Measurements from ENCODE around the gene HBM.
A peak's percentile ranks its signal among the peaks of the same experiment; 100 is the strongest.
"Not testable (repeated sequence)": the region's sequence is repeated elsewhere in the genome, so short reads cannot be mapped to it uniquely, and the experiment has no call there.

Gene HBM

DNA sequence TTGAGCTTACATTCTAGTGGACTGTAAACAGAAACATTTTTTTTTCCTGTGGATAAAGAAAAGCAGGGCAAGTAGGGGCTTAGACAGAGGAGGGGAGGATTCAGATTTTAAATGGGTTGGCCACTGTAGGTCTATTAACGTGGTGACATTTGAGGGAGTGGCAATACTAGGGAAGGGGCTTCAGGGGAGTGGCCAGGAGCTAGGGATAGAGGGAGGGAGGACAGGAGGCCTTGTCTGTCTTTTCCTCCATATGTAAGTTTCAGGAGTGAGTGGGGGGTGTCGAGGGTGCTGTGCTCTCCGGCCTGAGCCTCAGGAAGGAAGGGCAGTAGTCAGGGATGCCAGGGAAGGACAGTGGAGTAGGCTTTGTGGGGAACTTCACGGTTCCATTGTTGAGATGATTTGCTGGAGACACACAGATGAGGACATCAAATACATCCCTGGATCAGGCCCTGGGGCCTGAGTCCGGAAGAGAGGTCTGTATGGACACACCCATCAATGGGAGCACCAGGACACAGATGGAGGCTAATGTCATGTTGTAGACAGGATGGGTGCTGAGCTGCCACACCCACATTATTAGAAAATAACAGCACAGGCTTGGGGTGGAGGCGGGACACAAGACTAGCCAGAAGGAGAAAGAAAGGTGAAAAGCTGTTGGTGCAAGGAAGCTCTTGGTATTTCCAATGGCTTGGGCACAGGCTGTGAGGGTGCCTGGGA, 6.5 kb upstream of the HBM start:
- TF ChIP-seq, protein P1, sequence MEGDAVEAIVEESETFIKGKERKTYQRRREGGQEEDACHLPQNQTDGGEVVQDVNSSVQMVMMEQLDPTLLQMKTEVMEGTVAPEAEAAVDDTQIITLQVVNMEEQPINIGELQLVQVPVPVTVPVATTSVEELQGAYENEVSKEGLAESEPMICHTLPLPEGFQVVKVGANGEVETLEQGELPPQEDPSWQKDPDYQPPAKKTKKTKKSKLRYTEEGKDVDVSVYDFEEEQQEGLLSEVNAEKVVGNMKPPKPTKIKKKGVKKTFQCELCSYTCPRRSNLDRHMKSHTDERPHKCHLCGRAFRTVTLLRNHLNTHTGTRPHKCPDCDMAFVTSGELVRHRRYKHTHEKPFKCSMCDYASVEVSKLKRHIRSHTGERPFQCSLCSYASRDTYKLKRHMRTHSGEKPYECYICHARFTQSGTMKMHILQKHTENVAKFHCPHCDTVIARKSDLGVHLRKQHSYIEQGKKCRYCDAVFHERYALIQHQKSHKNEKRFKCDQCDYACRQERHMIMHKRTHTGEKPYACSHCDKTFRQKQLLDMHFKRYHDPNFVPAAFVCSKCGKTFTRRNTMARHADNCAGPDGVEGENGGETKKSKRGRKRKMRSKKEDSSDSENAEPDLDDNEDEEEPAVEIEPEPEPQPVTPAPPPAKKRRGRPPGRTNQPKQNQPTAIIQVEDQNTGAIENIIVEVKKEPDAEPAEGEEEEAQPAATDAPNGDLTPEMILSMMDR (IDR thresholded peaks at IDR 0.05), result no peak
- Histone ChIP-seq H3K27ac (no peak overlapping the region), H3K4me3 (no peak overlapping the region)
- DNase-seq (ENCODE audit: low spot score), result no peak

DNA sequence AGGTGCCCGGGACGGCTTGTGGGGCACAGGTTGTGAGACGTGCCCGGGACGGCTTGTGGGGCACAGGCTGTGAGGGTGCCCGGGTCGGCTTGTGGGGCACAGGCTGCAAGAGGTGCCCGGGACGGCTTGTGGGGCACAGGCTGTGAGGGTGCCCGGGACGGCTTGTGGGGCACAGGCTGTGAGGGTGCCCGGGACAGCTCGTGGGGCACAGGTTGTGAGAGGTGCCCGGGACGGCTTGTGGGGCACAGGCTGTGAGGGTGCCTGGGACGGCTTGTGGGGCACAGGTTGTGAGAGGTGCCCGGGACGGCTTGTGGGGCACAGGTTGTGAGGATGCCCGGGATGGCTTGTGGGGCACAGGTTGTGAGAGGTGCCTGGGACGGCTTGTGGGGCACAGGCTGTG, 5.5 kb upstream of the HBM start:
- not testable (repeated sequence) for DNase-seq (ENCODE audit: low spot score); H3K27ac ChIP-seq; H3K4me3 ChIP-seq

DNA sequence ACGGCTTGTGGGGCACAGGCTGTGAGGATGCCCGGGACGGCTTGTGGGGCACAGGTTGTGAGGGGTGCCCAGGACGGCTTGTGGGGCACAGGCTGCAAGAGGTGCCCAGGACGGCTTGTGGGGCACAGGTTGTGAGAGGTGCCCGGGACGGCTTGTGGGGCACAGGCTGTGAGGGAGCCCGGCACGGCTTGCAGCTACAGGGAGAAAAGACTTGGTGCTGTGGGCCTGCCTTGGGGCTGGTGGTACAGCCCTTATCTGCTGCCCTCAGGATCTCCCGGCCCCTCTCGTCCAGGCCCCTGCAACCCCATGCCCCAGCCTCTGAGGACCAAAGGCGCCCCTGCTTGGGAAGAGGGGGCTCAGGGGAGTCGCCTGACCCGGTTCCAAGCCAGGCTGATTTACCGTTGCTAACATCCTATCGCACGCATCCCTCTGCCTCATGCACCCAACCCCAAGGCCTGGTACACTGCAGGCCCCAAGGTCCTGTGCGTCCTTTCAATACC, 5.0 kb upstream of the HBM start:
- DNase-seq (ENCODE audit: low spot score), result no peak

DNA sequence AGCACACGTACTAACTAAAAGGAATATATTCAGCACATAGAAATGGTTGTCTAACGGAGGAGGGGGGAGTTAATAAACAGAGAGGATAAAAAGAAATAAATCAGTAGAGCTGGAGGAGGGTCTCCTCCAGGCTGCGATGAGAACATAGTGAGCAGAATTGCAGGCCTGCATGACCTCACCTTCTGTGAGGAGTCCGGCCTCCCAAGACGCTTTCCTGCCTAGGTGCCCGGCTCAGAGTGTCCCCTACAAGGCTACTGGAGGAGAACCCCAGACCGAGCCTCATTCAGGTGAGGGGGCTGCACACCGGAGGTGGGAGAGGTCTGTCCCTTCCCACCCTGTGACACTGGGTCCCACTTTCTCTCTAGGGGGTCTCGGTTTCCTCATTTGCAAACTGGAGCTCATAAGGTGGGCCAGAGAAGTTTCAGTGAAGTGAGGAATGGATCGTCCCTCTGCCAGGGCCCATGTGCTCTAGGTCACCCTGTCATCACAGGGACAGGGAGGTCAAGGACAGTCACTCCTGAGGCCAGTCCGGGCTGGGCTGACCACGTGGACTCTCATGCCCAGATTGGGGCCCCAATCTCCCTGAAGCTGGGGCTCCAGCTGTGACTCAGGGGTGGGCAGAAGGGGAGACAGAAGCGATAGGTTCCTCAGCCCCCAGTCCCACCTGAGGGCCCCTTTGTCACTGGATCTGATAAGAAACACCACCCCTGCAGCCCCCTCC, 3.3 kb upstream of the HBM start:
- TF ChIP-seq, protein P1 (IDR thresholded peaks at IDR 0.05), result no peak
- H3K27ac ChIP-seq, result no peak overlapping the region

More for the DNA sequence above, 5.0 kb upstream of the HBM start:
- H3K27ac ChIP-seq, result no peak overlapping the region
- no peak overlapping the region for H3K4me3 ChIP-seq
- TF ChIP-seq, protein P1 (IDR thresholded peaks at IDR 0.05), result no peak

DNA sequence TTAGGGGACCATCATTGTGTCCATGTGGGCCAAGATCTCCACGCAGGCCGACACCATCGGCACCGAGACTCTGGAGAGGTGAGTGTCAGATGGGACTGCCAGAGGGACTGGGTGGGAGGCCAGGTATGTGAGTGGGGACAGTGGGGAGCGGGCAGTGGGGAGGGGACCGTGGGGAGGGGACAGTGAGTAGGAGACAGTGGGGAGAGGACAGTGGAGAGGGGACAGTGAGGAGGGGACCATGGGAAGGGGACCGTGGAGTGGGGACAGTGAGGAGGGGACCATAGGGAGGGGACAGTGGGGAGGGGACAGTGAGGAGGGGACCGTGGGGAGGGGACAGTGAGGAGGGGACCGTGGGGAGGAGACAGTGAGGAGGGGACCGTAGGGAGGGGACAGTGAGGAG, 2.6 kb upstream of the HBM start:
- not testable (repeated sequence) for H3K27ac ChIP-seq; H3K4me3 ChIP-seq; DNase-seq (ENCODE audit: low spot score)

More for the DNA sequence above, 3.3 kb upstream of the HBM start:
- DNase-seq (ENCODE audit: low spot score), result no peak
- H3K4me3 ChIP-seq, result no peak overlapping the region

DNA sequence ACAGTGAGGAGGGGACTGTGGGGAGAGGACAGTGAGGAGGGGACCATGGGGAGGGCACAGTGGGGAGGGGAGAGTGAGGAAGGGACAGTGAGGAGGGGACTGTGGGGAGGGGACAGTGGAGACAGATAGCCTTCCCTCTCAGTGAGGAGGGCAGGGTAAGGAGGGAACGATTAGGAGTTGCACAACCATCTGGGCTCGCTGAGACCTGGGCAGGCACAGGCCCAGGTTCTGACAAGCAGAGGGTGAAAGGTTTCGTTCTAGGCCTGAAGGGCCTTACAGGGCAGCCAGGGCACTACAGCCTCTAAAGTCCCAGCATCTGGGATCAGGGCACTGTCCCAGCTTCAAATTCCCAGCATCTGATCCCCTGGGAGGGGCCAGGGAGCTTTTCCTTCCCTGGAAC, 2.1 kb upstream of the HBM start:
- H3K27ac ChIP-seq; H3K4me3 ChIP-seq; DNase-seq (ENCODE audit: low spot score): not testable (repeated sequence)

DNA sequence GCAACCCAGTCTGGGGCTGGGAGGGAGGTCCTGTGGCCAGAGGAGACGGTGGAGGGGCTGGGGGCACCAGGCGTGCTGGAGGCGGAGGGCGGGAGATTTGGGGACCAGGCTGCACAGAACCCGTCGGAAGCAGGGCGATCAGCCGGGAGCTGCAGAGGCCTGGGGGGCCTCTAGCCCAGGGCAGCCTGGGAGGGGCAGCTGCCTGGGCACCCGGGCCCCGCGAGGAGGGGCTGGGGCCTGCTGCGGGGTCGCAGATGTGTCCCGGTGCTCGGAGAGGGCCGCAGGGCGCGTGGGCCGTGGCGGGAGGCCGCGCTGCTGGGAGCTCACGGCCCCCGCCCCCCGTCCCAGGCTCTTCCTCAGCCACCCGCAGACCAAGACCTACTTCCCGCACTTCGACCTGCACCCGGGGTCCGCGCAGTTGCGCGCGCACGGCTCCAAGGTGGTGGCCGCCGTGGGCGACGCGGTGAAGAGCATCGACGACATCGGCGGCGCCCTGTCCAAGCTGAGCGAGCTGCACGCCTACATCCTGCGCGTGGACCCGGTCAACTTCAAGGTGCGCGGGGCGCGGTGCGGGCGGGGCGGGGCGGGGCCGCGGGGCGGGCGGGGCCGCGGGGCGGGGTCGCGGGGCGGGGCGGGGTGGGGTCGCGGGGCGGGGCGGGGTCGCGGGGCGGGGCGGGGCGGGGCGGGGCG, 1.5 kb upstream of the HBM start:
- DNase-seq (ENCODE audit: low spot score); H3K4me3 ChIP-seq; H3K27ac ChIP-seq: not testable (repeated sequence)

DNA sequence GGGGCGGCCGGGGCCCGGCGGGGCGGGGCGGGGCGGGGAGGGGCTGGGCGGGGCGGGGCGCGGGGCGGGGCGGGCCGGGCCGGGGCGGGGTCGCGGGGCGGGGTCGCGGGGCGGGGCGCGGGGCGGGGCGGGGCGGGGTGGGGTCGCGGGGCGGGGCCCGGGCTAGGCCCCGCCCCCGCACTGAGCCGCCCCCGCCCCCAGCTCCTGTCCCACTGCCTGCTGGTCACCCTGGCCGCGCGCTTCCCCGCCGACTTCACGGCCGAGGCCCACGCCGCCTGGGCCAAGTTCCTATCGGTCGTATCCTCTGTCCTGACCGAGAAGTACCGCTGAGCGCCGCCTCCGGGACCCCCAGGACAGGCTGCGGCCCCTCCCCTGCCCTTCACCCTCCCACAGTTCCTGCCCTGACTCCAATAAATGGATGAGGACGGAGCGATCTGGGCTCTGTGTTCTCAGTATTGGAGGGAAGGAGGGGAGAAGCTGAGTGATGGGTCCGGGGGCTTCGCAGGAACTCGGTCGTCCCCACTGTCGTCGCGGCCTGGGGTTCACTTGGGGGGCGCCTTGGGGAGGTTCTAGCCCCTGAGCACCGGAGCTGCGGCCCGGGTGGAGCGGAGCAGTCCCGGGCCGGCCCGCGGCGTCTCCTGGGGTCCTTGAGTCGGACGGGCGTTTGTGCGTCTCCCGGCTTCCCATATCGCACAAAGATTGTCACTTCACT, 795 bp upstream of the HBM start:
- H3K27ac ChIP-seq, result no peak overlapping the region
- DNase-seq (ENCODE audit: low spot score), result no peak
- TF ChIP-seq, protein P1 (IDR thresholded peaks at IDR 0.05), result no peak
- peak overlapping the region; percentile 47 for H3K4me3 ChIP-seq

All from coronary artery (tissue), 2 donors.